GM12864 (cell line): ENCODE measurements around the gene SF3A2.

Experiments used
- DNase-seq: peaks from one replicate; pipeline ENCODE4 v3.0.0-alpha.2; 2011; ENCODE audit warnings: low read depth
- H3K4me3 ChIP-seq: 2 replicates; pipeline ENCODE4 v1.5.1; 2011; ENCODE audit warnings: mild to moderate bottlenecking, low read depth, low read length, control low read depth
- TF ChIP-seq, protein P1 (sequence below): IDR thresholded peaks from 2 replicates; pipeline ENCODE4 v1.5.1; 2011; ENCODE audit warnings: low read depth, mild to moderate bottlenecking, moderate library complexity, low read length, control low read depth, inconsistent platforms; ENCODE audit errors: missing control alignments

SF3A2 gene

DNA sequence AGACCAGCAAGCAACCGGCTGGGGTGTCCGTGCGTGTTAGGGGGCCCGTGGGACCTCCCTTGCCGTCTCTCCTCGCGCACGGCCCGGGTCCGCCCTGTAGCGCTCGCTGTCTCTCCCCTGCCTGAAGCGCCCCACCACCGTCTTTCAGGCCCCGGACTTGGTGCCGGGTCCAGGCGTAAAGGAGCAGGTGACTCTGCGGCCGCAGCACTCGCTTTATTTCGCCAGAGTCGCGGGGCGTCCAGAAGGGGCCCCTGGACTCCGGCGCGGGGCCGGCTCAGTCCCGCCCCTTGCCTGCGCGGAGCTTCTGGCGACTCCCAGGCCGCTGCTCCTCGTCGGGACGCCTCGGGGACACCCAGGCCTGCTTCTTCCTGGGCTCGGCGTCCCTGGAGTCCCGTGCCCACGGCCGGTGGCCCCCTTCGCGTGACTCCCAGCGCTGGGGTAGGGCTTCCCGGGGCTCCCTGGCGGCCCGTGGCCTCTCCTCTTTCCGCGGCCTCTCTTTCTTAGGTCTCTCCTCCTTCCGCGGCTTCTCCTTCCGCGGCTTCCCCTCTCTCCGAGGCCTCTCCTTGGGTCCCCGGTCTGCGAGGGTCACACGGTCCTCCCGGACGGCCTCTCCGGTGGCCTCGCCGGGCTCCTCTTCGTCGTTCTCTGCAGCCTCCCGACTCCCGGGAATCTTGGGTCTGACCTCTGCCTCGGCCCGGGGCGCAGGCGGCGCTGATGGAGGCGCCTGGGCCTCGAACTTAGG lies 15.6 kb downstream of the SF3A2 start:
- H3K4me3 ChIP-seq = no peak overlapping the region
- DNase-seq = no peak
- TF ChIP-seq, protein P1, sequence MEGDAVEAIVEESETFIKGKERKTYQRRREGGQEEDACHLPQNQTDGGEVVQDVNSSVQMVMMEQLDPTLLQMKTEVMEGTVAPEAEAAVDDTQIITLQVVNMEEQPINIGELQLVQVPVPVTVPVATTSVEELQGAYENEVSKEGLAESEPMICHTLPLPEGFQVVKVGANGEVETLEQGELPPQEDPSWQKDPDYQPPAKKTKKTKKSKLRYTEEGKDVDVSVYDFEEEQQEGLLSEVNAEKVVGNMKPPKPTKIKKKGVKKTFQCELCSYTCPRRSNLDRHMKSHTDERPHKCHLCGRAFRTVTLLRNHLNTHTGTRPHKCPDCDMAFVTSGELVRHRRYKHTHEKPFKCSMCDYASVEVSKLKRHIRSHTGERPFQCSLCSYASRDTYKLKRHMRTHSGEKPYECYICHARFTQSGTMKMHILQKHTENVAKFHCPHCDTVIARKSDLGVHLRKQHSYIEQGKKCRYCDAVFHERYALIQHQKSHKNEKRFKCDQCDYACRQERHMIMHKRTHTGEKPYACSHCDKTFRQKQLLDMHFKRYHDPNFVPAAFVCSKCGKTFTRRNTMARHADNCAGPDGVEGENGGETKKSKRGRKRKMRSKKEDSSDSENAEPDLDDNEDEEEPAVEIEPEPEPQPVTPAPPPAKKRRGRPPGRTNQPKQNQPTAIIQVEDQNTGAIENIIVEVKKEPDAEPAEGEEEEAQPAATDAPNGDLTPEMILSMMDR = no peak

DNA sequence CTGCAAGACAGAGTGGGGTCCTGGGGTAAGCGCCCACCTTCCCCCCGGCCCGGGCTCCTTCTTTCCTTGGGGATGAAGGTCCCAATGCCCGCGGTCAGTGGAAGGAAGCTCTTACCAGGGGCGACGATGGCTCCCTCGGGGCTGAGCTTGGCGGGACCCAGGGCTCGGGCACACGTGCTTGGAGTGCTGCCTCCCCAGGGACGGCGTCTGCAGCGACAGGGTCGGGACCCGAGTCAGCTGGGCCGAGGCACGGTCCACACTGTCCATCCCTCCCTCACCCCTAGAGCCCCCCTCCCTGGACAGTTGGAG lies 16.1 kb downstream of the SF3A2 start:
- no peak for DNase-seq
- no peak overlapping the region for H3K4me3 ChIP-seq
- TF ChIP-seq, protein P1 = no peak

DNA sequence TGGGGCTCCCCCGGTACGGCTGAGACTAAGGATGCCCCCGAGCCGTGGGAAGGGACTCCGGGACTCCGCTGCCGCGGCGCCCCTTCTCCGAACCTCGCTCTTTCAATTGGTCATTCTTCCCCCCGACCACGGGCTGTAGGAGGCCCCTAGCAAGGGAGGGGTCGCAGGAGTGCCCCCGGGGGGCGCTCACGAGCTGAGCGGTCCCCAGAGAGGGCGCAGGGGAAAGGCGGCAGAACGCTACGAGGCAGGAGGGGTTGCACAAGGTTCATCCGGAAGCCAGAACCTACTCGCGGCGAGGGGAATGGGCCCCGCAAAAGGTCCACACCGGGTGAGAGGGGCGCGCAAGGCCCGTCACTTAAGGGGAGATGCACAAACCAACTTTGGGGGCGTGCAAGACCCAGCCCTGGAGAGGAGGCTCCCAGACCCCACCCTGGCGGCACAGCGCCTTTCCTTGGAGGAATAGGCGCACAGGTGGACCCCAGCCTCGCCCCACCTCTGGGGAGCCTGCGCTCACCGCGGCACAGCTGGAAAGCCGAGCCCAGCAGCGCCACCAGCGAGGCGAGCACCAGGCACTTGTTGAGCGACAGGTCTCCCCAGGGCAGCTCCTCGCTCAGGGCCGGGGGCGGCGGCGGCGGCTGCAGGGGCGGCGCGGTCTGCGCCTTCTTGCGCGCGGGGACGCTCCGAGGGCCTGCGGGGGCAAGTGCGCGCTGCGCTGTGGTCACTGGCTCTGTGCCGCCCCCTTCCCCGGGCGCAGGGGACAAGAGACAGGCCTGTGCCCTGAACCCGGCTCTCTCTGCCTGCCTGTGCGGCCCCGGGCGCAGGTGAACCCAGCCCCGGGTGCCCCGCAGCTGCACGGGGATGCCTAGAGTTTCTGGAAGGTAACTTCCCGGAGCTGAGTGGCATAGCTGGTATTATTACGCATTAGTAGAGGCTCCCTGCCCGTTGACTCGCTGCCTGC lies 16.8 kb downstream of the SF3A2 start:
- no peak overlapping the region; the same call in 1 of the 2 replicates for H3K4me3 ChIP-seq
- no peak for DNase-seq

DNA sequence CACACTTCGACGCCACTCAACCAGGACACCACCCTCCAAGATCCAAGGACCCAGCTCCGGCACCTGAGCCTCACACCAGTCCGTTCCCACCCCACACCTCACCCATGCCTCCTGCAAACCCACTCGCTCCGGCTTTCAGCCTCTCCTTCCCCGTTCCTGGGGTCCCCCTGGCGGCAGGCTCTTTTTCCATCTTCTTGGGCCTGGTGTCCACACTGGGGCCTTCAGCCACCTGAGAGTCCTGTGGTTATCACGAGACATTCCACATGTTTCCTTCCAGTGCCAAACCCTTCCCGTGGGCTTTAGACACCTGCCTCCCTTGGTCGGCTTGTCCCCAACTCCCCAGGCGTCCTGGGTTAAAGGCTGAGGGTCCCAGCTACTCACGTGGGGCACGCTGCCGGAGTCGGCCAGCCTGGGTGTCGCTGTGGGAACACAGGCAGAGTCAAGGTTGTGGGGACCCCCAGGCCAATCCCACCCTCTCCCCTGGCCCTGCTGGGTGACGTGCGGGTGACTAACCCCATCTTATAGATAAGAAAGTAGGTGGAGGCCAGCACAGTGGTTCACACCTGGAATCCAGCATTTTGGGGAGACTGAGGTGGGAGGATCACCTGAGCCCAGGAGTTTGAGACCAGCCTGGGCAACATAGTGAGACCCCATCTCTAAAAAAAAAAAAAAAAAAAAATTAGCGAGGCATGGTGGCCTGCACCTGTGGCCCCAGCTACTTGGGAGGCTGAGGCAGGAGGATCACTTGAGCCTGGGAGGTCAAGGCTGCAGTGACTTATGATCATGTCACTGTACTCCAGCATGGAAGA lies 17.6 kb downstream of the SF3A2 start:
- no peak for DNase-seq
- H3K4me3 ChIP-seq = no peak overlapping the region
- TF ChIP-seq, protein P1 = no peak

More for the DNA sequence above, 16.8 kb downstream of the SF3A2 start:
- TF ChIP-seq, protein P1 = peak; percentile 42

DNA sequence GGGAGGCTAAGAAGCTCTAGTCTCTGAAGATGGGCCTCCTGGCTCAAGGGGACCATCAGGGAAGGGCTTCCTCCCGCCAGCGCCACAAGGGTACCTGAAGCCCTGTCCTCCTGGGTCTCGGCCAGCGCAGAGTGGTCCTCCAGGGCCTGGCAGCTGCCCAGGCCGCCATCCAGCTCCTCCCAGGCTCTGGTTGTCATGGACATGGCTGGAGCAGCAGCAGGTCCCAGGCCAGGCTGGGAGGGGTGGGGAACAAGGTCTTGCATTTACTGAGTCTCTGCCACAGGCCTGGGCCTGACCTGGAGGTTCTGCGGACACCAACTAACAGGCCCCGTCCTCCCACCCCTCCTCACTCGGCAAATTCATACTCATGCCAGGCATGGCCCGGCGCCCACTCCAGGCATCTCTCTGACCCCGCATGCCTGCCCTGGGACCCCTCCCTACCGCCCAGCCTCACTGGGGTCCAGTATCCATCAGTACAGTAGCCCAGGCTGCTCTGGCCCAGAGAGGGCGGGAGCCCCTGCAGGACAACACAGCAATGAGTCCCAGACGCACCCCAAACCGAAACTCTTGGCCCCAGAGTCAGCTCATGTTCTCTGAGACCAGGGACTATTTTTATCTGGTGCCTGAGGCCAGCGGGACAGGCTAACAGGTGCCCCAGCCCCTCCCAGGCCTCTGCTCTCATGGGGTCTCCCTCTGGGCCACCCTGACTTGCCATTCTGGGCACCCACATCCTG lies 18.7 kb downstream of the SF3A2 start:
- TF ChIP-seq, protein P1 = no peak

DNA sequence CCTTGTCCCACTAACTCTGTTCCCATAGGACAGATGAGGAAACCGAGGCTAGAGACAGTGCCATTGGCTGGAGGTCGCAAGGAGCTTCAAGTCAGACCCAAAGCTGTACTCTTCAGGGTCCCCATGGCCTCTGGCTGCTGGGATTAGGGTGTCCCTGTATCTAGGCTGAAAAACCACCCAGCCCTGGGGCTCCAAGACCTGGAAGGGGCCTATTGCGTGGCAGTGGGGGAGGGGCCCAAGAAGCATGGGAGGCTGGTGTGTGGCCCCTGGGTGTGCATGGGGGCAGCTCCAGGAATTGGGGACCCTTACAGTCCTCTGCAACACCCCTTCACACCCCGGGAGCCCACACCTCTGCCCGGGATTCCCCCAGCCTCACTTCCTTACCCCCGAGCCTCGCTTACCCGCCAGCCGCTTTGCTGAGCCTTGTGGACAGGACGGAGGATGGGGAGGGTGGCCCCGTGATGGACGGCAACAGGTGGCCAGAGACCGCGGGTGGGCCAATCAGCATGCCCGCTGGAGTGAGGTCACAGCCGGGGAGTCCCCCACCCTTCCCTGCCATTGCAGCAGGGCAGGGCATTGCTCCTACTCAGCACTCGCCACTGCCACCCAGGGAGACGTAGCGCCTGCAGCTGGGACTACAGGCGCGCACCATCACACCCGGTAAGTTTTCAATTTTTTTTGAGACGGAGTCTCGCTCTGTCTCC lies 19.5 kb downstream of the SF3A2 start, which contains the start of gene JSRP1:
Gene JSRP1, minus strand, starts transcription at position 436 of the 704 bp plus-strand sequence. CDS start 1,103 bp downstream, outside the sequence.
- DNase-seq = no peak
- H3K4me3 ChIP-seq = peak within 1 kb of the TSS; percentile 46
- TF ChIP-seq, protein P1 = no peak

More for the DNA sequence above, 18.7 kb downstream of the SF3A2 start:
- DNase-seq = no peak
- H3K4me3 ChIP-seq = peak overlapping the region; percentile 46
